ENCODE data around the gene TMEM239.

DNA sequence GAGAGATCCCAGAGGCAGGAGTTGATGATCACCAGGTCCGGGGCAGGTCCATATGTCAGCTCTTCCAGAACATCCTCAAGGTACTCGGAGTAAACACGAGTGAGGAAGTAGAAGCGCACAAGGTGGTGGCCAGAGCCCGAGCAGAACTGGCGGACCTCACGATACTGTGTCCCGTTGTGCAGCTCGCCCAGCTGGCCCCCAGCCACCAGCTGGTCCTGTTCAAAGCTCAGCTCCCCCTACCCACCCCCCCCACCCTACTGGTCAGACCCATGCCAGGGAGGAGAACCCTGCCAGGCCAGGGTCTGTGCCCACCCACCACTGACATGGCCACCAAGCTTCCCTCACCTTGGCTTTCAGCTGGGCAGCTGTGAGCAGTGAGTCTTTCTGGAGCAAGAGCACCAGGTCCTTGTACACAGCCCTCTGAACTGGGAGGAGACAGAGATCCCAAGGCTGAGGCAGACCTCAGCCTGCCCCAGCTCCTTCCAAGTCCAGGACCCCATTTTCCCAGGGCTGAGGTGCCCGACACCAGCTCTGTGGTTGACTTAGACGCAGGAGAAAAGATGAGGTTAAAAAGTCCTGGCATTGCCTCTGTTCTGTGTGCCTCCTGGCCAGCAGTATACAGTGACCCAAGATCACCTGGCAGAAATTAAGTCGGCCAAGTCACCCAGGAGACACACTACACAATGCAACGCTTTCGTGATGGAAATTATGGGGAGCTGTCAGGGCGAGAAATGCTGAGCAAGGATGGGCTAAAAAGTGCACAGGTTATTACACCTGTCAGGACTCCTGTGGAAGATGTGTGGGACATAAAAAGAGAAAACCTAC is 22.9 kb downstream of the TMEM239 start:
- no peak for TF ChIP-seq EZH2 (IDR thresholded peaks at IDR 0.05)
- TF ChIP-seq POLR2AphosphoS5 (IDR thresholded peaks at IDR 0.05; ENCODE audit: borderline replicate concordance, low read depth, low read length): no peak
- no peak for TF ChIP-seq FOXP2 (optimal IDR thresholded peaks at IDR 0.05; ENCODE audit: control extremely low read depth, extremely low read length, insufficient read depth)
